GM21381 (cell line): ENCODE measurements around the gene NOL3.

ENCODE experiments used
- ATAC-seq: cut with Tn5 transposase; IDR thresholded peaks from one replicate; pipeline ENCODE4 v1.9.1; 2021; ENCODE audit warnings: mild to moderate bottlenecking, moderate library complexity; ENCODE audit not compliant: unreplicated experiment

NOL3 gene

GRCh38 chr16:67169642-67170167 lies 633 bp upstream of the NOL3 start:
- ATAC-seq, result no peak

GRCh38 chr16:67170949-67171649 lies 761 bp downstream of the NOL3 start:
- ATAC-seq, result no peak

- ATAC-seq, result no peak
Observed at GRCh38 chr16:67173323-67173722, 3.0 kb downstream of the NOL3 start.

- peak; percentile 46 for ATAC-seq
Observed at GRCh38 chr16:67173808-67174705, 3.7 kb downstream of the NOL3 start.

GRCh38 chr16:67174706-67175231 lies 4.4 kb downstream of the NOL3 start:
- ATAC-seq, result no peak

- no peak for ATAC-seq
Observed at GRCh38 chr16:67176662-67177061, 6.3 kb downstream of the NOL3 start.

- ATAC-seq, result no peak
Observed at GRCh38 chr16:67177743-67178699, 7.7 kb downstream of the NOL3 start.

- no peak for ATAC-seq
Observed at GRCh38 chr16:67179421-67180080, 9.2 kb downstream of the NOL3 start.

- ATAC-seq, result no peak
Observed at GRCh38 chr16:67180166-67180565, 9.8 kb downstream of the NOL3 start.

GRCh38 chr16:67181346-67181745 lies 11.0 kb downstream of the NOL3 start:
- ATAC-seq, result no peak

- no peak for ATAC-seq
Observed at GRCh38 chr16:67182288-67182687, 11.9 kb downstream of the NOL3 start.

GRCh38 chr16:67183284-67183626 lies 12.9 kb downstream of the NOL3 start:
- no peak for ATAC-seq

GRCh38 chr16:67183627-67184452 lies 13.5 kb downstream of the NOL3 start, which contains the start of gene MATCAP1:
Gene MATCAP1, minus strand, starts transcription at chr16:67183963. Its CDS starts 3,353 bp downstream, at chr16:67180610.
- ATAC-seq, result peak; percentile 92

GRCh38 chr16:67184453-67184994 lies 14.2 kb downstream of the NOL3 start:
- no peak for ATAC-seq

- no peak for ATAC-seq
Observed at GRCh38 chr16:67184995-67185650, 14.8 kb downstream of the NOL3 start.

- no peak for ATAC-seq
Observed at GRCh38 chr16:67185651-67186134, 15.4 kb downstream of the NOL3 start.

GRCh38 chr16:67186550-67186950 lies 16.2 kb downstream of the NOL3 start:
- ATAC-seq, result no peak
